22Rv1 (cell line): Measurements from ENCODE around the gene NRM.

Experiments used
- ZFX ChIP-seq: fragments of 450-650 bp; IDR thresholded peaks from 2 replicates; pipeline ENCODE4 v1.6.1; 2017; ENCODE audit warnings: antibody characterized with exemption, borderline replicate concordance
- TF ChIP-seq, protein P1 (sequence below): fragments of 450-650 bp; IDR thresholded peaks from 2 replicates; pipeline ENCODE4 v1.5.1; 2017; ENCODE audit warnings: mild to moderate bottlenecking

DNA sequence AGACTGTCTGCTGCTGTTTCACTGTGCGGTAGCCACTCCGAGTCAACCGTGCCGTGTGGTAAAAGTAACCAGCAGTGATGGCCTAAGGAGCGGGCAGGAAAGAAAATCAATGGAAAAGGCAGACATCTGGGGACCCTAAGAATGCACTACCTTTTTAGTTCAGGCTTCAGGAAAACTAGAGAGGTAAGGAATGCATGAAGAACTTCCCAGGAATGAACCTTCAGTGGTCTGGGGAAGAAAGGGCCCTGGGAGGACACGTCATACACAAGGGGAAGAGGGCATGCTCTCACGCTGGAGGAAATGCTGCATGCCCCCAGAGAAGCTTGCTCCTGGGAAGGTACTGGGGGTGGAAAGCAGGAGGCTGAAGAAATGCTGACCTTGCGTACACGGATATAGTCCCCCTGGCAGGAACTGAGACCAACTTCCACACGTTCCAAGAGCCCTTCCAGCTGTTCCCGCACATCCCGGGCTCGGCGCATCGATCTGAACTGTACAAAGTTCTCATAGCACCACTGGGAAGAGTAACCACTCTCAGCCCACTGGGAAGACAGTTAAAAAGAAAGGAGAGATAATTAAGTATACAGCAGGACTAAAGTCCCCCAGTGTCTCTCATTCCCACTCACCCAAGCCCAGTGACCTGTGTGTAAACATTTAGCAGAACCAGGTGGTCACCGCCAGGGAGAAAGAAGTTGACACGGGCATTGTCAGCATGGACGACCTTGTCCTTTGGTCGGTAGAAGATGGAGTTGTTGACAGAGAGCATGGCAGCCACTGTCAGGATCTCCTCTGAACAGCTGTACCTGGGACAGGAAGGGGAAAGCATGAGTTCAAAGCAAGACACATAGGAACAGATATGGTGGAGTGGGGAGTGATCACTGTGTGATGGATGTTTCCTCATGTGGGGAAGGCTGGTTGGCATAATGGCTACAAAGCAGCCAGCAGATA lies 35.7 kb downstream of the NRM start:
- TF ChIP-seq, protein P1, sequence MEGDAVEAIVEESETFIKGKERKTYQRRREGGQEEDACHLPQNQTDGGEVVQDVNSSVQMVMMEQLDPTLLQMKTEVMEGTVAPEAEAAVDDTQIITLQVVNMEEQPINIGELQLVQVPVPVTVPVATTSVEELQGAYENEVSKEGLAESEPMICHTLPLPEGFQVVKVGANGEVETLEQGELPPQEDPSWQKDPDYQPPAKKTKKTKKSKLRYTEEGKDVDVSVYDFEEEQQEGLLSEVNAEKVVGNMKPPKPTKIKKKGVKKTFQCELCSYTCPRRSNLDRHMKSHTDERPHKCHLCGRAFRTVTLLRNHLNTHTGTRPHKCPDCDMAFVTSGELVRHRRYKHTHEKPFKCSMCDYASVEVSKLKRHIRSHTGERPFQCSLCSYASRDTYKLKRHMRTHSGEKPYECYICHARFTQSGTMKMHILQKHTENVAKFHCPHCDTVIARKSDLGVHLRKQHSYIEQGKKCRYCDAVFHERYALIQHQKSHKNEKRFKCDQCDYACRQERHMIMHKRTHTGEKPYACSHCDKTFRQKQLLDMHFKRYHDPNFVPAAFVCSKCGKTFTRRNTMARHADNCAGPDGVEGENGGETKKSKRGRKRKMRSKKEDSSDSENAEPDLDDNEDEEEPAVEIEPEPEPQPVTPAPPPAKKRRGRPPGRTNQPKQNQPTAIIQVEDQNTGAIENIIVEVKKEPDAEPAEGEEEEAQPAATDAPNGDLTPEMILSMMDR = no peak
- TF ChIP-seq ZFX = no peak
